Activated T-helper 1 cell treated with anti-CD3 and anti-CD28 coated beads, Interleukin-12 subunit alpha, Interleukin-12 subunit beta, Interleukin-2, Interleukin-4 antibody, amounts not matched to agents 30 ng/mL and 10 ng/mL and 1 ng/mL, durations not matched to agents 14 hours and 24 hours and 36 hours (primary cell): ENCODE data around the gene LIN52. TPM values are rescaled to one million over a fixed set of nuclear protein-coding genes. Genes with fewer than 3 reads are reported as not detected.
"Not testable (repeated sequence)": the region's sequence is repeated elsewhere in the genome, so short reads cannot be mapped to it uniquely, and the experiment has no call there.

Experiments
- DNase-seq: peaks from one replicate; pipeline ENCODE4 v3.0.0; 2021; ENCODE audit warnings: low spot score
- H3K27ac Mint-ChIP-seq: one replicate; pipeline ENCODE4 v1.8.0; 2021; ENCODE audit warnings: mild to moderate bottlenecking, mixed read lengths
- H3K27me3 Mint-ChIP-seq: one replicate; pipeline ENCODE4 v1.8.0; 2022; ENCODE audit warnings: mild to moderate bottlenecking, moderate library complexity, mixed read lengths; ENCODE audit not compliant: insufficient read depth
- H3K36me3 Mint-ChIP-seq: one replicate; pipeline ENCODE4 v1.8.0; 2021; ENCODE audit warnings: low read depth, mixed read lengths
- H3K4me1 Mint-ChIP-seq: one replicate; pipeline ENCODE4 v1.8.0; 2021; ENCODE audit warnings: low read depth, mixed read lengths
- H3K4me3 Mint-ChIP-seq: one replicate; pipeline ENCODE4 v1.8.0; 2021; ENCODE audit warnings: mild to moderate bottlenecking, moderate library complexity, mixed read lengths
- H3K9me3 Mint-ChIP-seq: one replicate; pipeline ENCODE4 v1.8.0; 2021; ENCODE audit warnings: mixed read lengths
- intact Hi-C: fragments of 100-400 bp; cut with micrococcal nuclease; formaldehyde crosslinking; loops from one replicate; pipeline ENCODE4 v1.15.1; 2024
- total RNA-seq: library from RNA; stranded (reverse); gene quantifications from 2 replicates; pipeline ENCODE4 v1.2.3, GENCODE V29; 2022

LIN52 gene
- total RNA-seq, 1 donor from 2014 or later: 17.2 TPM

GRCh38 chr14:74080820-74081460 is 3.8 kb upstream of the LIN52 start:
- Mint-ChIP-seq H3K4me3 (no peak overlapping the region), H3K4me1 (peaks cover 28% of the 10 kb centered on the region)

GRCh38 chr14:74081491-74081890 is 3.3 kb upstream of the LIN52 start:
- Mint-ChIP-seq H3K4me1 (peaks cover 34% of the 10 kb centered on the region), H3K36me3 (no peaks in the 10 kb centered on the region), H3K27me3 (peaks cover 4% of the 10 kb centered on the region), H3K27ac (no peak overlapping the region), H3K4me3 (no peak overlapping the region), H3K9me3 (no peaks in the 10 kb centered on the region)
- DNase-seq: no peak
- intact Hi-C loops: loop anchor here (5.0 to 10.0 kb wide), 5 partner anchors 297 to 1193 kb away; partner anchors contain the start of genes FOS, PSEN1 and RBM25

More at GRCh38 chr14:74080820-74081460, 3.8 kb upstream of the LIN52 start:
- Mint-ChIP-seq H3K27me3 (peaks cover 4% of the 10 kb centered on the region), H3K36me3 (no peaks in the 10 kb centered on the region), H3K9me3 (no peaks in the 10 kb centered on the region), H3K27ac (no peak overlapping the region)
- intact Hi-C loops: loop anchor here (5.0 to 10.0 kb wide), 5 partner anchors 296 to 1194 kb away; partner anchors contain the start of genes FOS, PSEN1 and RBM25
- DNase-seq: no peak

GRCh38 chr14:74083161-74083560 is 1.6 kb upstream of the LIN52 start:
- no peaks in the 10 kb centered on the region for H3K9me3 Mint-ChIP-seq
- H3K27ac Mint-ChIP-seq: no peak overlapping the region
- H3K36me3 Mint-ChIP-seq: no peaks in the 10 kb centered on the region
- peaks cover 4% of the 10 kb centered on the region for H3K27me3 Mint-ChIP-seq
- H3K4me3 Mint-ChIP-seq: peak overlapping the region; percentile 94
- intact Hi-C loops: loop anchor here (5.0 to 10.0 kb wide), 5 partner anchors 298 to 1192 kb away; partner anchors contain the start of genes FOS, PSEN1 and RBM25
- no peak for DNase-seq
- H3K4me1 Mint-ChIP-seq: peaks cover 35% of the 10 kb centered on the region

- Mint-ChIP-seq H3K9me3 (peaks cover 3% of the 10 kb centered on the region), H3K4me3 (peak overlapping the region; percentile 94), H3K36me3 (peaks cover 6% of the 10 kb centered on the region), H3K4me1 (peaks cover 39% of the 10 kb centered on the region), H3K27me3 (peaks cover 4% of the 10 kb centered on the region), H3K27ac (peak overlapping the region; percentile 94)
- intact Hi-C loops: loop anchor here (1.0 to 10.0 kb wide), 13 partner anchors 65 to 1191 kb away; partner anchors contain the start of genes ABCD4, BBOF1, COQ6 and ENTPD5
- DNase-seq: no peak
These were observed 926 bp upstream of the LIN52 start for GRCh38 chr14:74083784-74084276.

- no peak for DNase-seq
- H3K9me3 Mint-ChIP-seq: peaks cover 8% of the 10 kb centered on the region
- peaks cover 4% of the 10 kb centered on the region for H3K27me3 Mint-ChIP-seq
- peak overlapping the region; percentile 94 for H3K4me3 Mint-ChIP-seq
- peaks cover 45% of the 10 kb centered on the region for H3K4me1 Mint-ChIP-seq
- H3K27ac Mint-ChIP-seq: peak overlapping the region; percentile 94
- intact Hi-C loops: loop anchor here (2.0 to 10.0 kb wide), 4 partner anchors 218 to 1190 kb away; partner anchors contain the start of genes ABCD4, FOS and PSEN1
- H3K36me3 Mint-ChIP-seq: peaks cover 9% of the 10 kb centered on the region
These were observed 386 bp downstream of the LIN52 start for GRCh38 chr14:74085047-74085637.

GRCh38 chr14:74085828-74086227 is 1.1 kb downstream of the LIN52 start:
- Mint-ChIP-seq H3K9me3 (peaks cover 8% of the 10 kb centered on the region), H3K27ac (peak overlapping the region; percentile 94), H3K36me3 (peaks cover 12% of the 10 kb centered on the region), H3K27me3 (peaks cover 4% of the 10 kb centered on the region), H3K4me3 (peak overlapping the region; percentile 94), H3K4me1 (peaks cover 45% of the 10 kb centered on the region)
- intact Hi-C loops: loop anchor here (2.0 to 10.0 kb wide), 4 partner anchors 217 to 1189 kb away; partner anchors contain the start of genes ABCD4, FOS and PSEN1
- DNase-seq: no peak

GRCh38 chr14:74089251-74090020 is 4.7 kb downstream of the LIN52 start:
- H3K4me1 Mint-ChIP-seq: peaks cover 25% of the 10 kb centered on the region
- peak overlapping the region; percentile 47 for H3K27ac Mint-ChIP-seq
- no peak for DNase-seq
- peaks cover 14% of the 10 kb centered on the region for H3K36me3 Mint-ChIP-seq
- intact Hi-C loops: loop anchor here (10.0 kb wide), 3 partner anchors 305 to 1185 kb away; partner anchors contain the start of genes FOS and PSEN1
- no peak overlapping the region for H3K4me3 Mint-ChIP-seq
- peaks cover 1% of the 10 kb centered on the region for H3K27me3 Mint-ChIP-seq
- peaks cover 8% of the 10 kb centered on the region for H3K9me3 Mint-ChIP-seq

- Mint-ChIP-seq H3K9me3 (no peaks in the 10 kb centered on the region), H3K27ac (no peak overlapping the region), H3K4me1 (no peaks in the 10 kb centered on the region), H3K4me3 (no peak overlapping the region), H3K36me3 (peaks cover 19% of the 10 kb centered on the region), H3K27me3 (no peaks in the 10 kb centered on the region)
- no peak for DNase-seq
- intact Hi-C loops: no loop called here
These were observed 20.6 kb downstream of the LIN52 start for GRCh38 chr14:74105381-74105780.

- intact Hi-C loops: no loop called here
- Mint-ChIP-seq H3K4me3 (no peak overlapping the region), H3K9me3 (no peaks in the 10 kb centered on the region), H3K4me1 (no peaks in the 10 kb centered on the region), H3K36me3 (peaks cover 12% of the 10 kb centered on the region), H3K27me3 (no peaks in the 10 kb centered on the region), H3K27ac (no peak overlapping the region)
- no peak for DNase-seq
These were observed 24.6 kb downstream of the LIN52 start for GRCh38 chr14:74109369-74109768.

GRCh38 chr14:74111395-74112216 is 26.9 kb downstream of the LIN52 start:
- H3K36me3 Mint-ChIP-seq: peaks cover 18% of the 10 kb centered on the region
- H3K4me3 Mint-ChIP-seq, H3K27ac Mint-ChIP-seq, H3K9me3 Mint-ChIP-seq, DNase-seq, H3K4me1 Mint-ChIP-seq, H3K27me3 Mint-ChIP-seq: not testable (repeated sequence)
- intact Hi-C loops: loop anchor here (1.0 kb wide), 3 partner anchors 106 to 146 kb away; no protein-coding TSS in a partner anchor

GRCh38 chr14:74125487-74125886 is 40.7 kb downstream of the LIN52 start:
- H3K36me3 Mint-ChIP-seq, H3K9me3 Mint-ChIP-seq, H3K27me3 Mint-ChIP-seq, intact Hi-C loops, H3K27ac Mint-ChIP-seq, DNase-seq, H3K4me3 Mint-ChIP-seq, H3K4me1 Mint-ChIP-seq: not testable (repeated sequence)
